ENCODE measurements around the gene ALOX12. TPM values are rescaled to one million over a fixed set of nuclear protein-coding genes. Genes with fewer than 3 reads are reported as not detected.

Gene ALOX12
- polyA plus RNA-seq, 3 donors: 0.29 to 1.2 TPM; not detected in 1

DNA sequence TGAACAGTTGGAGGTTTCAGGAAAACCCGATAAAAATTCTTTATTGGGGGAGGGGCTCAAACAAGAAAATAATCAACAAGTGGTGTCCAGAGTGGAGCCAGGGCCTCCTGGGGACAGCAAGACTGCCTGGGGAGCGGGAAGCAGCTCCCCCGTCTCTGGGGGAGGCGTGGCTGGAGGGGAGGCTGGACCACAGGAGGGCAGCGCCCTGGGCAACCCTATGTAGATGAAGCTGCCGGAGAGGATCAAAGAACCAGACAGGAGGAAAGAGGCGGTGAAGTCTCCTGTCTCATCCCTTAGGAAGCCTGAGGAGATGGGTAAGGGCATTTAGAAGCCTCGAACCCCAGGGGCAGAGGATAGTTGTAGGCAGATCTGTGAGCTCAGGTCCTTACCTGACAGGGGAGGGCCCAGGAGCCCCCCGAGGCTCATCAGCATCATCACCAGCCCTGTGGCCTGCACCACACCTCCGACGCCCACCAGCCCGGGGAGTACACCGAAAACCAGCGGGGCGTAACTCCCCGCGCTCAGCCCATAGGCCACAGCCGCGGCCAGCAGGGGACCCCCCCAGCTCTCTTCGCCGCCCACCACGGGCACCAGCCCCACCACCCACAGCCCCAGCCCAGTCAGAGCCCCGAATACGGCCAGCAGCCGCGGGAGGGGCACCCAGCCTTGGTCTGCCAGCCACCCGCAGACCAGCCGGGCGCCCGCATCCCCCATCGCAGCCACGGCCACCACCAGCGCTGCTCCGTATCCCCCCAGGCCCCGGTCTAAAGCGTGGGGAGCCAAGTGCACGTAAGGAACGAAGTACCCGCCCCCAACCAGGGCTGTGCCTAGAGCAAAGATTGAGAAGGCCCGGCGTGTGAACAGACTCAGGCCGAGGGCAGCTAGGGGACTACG is 46.0 kb downstream of the ALOX12 start:
- TF ChIP-seq, protein P1, sequence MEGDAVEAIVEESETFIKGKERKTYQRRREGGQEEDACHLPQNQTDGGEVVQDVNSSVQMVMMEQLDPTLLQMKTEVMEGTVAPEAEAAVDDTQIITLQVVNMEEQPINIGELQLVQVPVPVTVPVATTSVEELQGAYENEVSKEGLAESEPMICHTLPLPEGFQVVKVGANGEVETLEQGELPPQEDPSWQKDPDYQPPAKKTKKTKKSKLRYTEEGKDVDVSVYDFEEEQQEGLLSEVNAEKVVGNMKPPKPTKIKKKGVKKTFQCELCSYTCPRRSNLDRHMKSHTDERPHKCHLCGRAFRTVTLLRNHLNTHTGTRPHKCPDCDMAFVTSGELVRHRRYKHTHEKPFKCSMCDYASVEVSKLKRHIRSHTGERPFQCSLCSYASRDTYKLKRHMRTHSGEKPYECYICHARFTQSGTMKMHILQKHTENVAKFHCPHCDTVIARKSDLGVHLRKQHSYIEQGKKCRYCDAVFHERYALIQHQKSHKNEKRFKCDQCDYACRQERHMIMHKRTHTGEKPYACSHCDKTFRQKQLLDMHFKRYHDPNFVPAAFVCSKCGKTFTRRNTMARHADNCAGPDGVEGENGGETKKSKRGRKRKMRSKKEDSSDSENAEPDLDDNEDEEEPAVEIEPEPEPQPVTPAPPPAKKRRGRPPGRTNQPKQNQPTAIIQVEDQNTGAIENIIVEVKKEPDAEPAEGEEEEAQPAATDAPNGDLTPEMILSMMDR (IDR thresholded peaks at IDR 0.05): no peak
- WGBS (ENCODE audit: insufficient coverage): 30% methylated on average over 36 of the region's 43 CpGs
- peaks cover 32 to 46% of the 10 kb centered on the region in 2 donors for H3K27me3 ChIP-seq (ENCODE audit: control insufficient read depth in 2 of 2, insufficient read depth in 2 of 2, low read length in 2 of 2)
- H3K9me3 Mint-ChIP-seq: peaks cover 0 to 11% (median 4%) of the 10 kb centered on the region in 7 donors
- peaks cover 5 to 12% of the 10 kb centered on the region in 2 donors for H3K36me3 Mint-ChIP-seq
- DNase-seq: no peak
- peaks cover under 1% of the 10 kb centered on the region for H3K79me2 ChIP-seq (ENCODE audit: insufficient read depth, low read length)
- peaks cover 35 to 36% of the 10 kb centered on the region in 2 donors for H3K4me1 ChIP-seq (ENCODE audit: control insufficient read depth in 1 of 2, insufficient read depth in 2 of 2, low read length in 2 of 2)
- H3K4me2 ChIP-seq (replicated peaks; ENCODE audit: extremely low read depth, low read length, poor library complexity, severe bottlenecking): peak overlapping the region; percentile 79
- H3K4me3 ChIP-seq (replicated peaks in 1 of 3; ENCODE audit: low read depth in 2 of 3, low read length in 3 of 3): peak overlapping the region in 1 of 3 experiments; percentile 63
- intact Hi-C loops (cut with micrococcal nuclease): loop anchor here in 1 of 2 donors (5.0 kb wide), 1 partner anchor 250 kb away; the partner anchor contains the start of gene YBX2
- peaks cover 0 to 4% of the 10 kb centered on the region in 2 donors for H3K9me3 ChIP-seq (replicated peaks in 1 of 2; ENCODE audit: control insufficient read depth in 1 of 2, insufficient read depth in 1 of 2, low read length in 2 of 2)
- no peaks in the 10 kb centered on the region for H3K36me3 ChIP-seq (replicated peaks in 1 of 2; ENCODE audit: control insufficient read depth in 1 of 2, insufficient read depth in 2 of 2, low read length in 2 of 2)
- H3K27me3 Mint-ChIP-seq (ENCODE audit: low read depth in 3 of 3): peaks cover 38 to 55% (median 50%) of the 10 kb centered on the region in 3 donors
- H3K4me1 Mint-ChIP-seq: peaks cover 41% of the 10 kb centered on the region
- no peak overlapping the region for H3K27ac ChIP-seq (ENCODE audit: low read depth in 1 of 2, low read length in 2 of 2)
- peaks cover 4% of the 10 kb centered on the region for H4K20me1 ChIP-seq (ENCODE audit: insufficient read depth, low read length)
- peak overlapping the region; percentile 50 to 81 for H3K4me3 Mint-ChIP-seq
- no peak overlapping the region for H3K27ac Mint-ChIP-seq
- H2AFZ ChIP-seq (ENCODE audit: insufficient read depth, low read depth, low read length, poor library complexity, severe bottlenecking): peak overlapping the region; percentile 48
- H3K9ac ChIP-seq (ENCODE audit: insufficient read depth, low read length, poor library complexity, severe bottlenecking): no peak overlapping the region

GRCh38 chr17:7042501-7043181 is 46.8 kb downstream of the ALOX12 start:
- 3% methylated on average over 53 of the region's 53 CpGs for WGBS (ENCODE audit: insufficient coverage)
- H2AFZ ChIP-seq (ENCODE audit: insufficient read depth, low read depth, low read length, poor library complexity, severe bottlenecking): peak overlapping the region; percentile 48
- peaks cover 4% of the 10 kb centered on the region for H4K20me1 ChIP-seq (ENCODE audit: insufficient read depth, low read length)
- Mint-ChIP-seq H3K4me3 (peak overlapping the region; percentile 62 to 81), H3K4me1 (peaks cover 46% of the 10 kb centered on the region), H3K9me3 (peaks cover 0 to 11% (median 4%) of the 10 kb centered on the region in 7 donors), H3K27ac (peak overlapping the region in 2 of 7 donors; percentile 33 to 68), H3K27me3 (ENCODE audit: low read depth in 3 of 3) (peaks cover 38 to 55% (median 48%) of the 10 kb centered on the region in 3 donors), H3K36me3 (peaks cover 5 to 12% of the 10 kb centered on the region in 2 donors)
- intact Hi-C loops (cut with micrococcal nuclease): loop anchor here in 1 of 2 donors (5.0 kb wide), 1 partner anchor 250 kb away; the partner anchor contains the start of gene YBX2
- H3K4me3 ChIP-seq (replicated peaks in 1 of 3; ENCODE audit: low read depth in 2 of 3, low read length in 3 of 3): peak overlapping the region in 1 of 3 experiments; percentile 63
- no peak overlapping the region for H3K9ac ChIP-seq (ENCODE audit: insufficient read depth, low read length, poor library complexity, severe bottlenecking)
- no peaks in the 10 kb centered on the region for H3K79me2 ChIP-seq (ENCODE audit: insufficient read depth, low read length)
- H3K4me2 ChIP-seq (replicated peaks; ENCODE audit: extremely low read depth, low read length, poor library complexity, severe bottlenecking): peak overlapping the region; percentile 79
- peaks cover 42% of the 10 kb centered on the region in 2 donors for H3K4me1 ChIP-seq (ENCODE audit: control insufficient read depth in 1 of 2, insufficient read depth in 2 of 2, low read length in 2 of 2)
- no peak overlapping the region for H3K27ac ChIP-seq (ENCODE audit: low read depth in 1 of 2, low read length in 2 of 2)
- H3K9me3 ChIP-seq (replicated peaks in 1 of 2; ENCODE audit: control insufficient read depth in 1 of 2, insufficient read depth in 1 of 2, low read length in 2 of 2): peaks cover 0 to 4% of the 10 kb centered on the region in 2 donors
- TF ChIP-seq, protein P1 (IDR thresholded peaks at IDR 0.05): no peak
- peaks cover 32 to 46% of the 10 kb centered on the region in 2 donors for H3K27me3 ChIP-seq (ENCODE audit: control insufficient read depth in 2 of 2, insufficient read depth in 2 of 2, low read length in 2 of 2)
- peak in 1 of 3 donors; percentile 31 for DNase-seq
- H3K36me3 ChIP-seq (replicated peaks in 1 of 2; ENCODE audit: control insufficient read depth in 1 of 2, insufficient read depth in 2 of 2, low read length in 2 of 2): no peaks in the 10 kb centered on the region
